GM18907 (cell line): ENCODE results near the gene PLD2.

ENCODE experiments used
- ATAC-seq: cut with Tn5 transposase; IDR thresholded peaks from one replicate; pipeline ENCODE4 v1.9.1; 2021; ENCODE audit warnings: mild to moderate bottlenecking, moderate library complexity; ENCODE audit not compliant: unreplicated experiment

Gene PLD2, protein sequence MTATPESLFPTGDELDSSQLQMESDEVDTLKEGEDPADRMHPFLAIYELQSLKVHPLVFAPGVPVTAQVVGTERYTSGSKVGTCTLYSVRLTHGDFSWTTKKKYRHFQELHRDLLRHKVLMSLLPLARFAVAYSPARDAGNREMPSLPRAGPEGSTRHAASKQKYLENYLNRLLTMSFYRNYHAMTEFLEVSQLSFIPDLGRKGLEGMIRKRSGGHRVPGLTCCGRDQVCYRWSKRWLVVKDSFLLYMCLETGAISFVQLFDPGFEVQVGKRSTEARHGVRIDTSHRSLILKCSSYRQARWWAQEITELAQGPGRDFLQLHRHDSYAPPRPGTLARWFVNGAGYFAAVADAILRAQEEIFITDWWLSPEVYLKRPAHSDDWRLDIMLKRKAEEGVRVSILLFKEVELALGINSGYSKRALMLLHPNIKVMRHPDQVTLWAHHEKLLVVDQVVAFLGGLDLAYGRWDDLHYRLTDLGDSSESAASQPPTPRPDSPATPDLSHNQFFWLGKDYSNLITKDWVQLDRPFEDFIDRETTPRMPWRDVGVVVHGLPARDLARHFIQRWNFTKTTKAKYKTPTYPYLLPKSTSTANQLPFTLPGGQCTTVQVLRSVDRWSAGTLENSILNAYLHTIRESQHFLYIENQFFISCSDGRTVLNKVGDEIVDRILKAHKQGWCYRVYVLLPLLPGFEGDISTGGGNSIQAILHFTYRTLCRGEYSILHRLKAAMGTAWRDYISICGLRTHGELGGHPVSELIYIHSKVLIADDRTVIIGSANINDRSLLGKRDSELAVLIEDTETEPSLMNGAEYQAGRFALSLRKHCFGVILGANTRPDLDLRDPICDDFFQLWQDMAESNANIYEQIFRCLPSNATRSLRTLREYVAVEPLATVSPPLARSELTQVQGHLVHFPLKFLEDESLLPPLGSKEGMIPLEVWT

DNA sequence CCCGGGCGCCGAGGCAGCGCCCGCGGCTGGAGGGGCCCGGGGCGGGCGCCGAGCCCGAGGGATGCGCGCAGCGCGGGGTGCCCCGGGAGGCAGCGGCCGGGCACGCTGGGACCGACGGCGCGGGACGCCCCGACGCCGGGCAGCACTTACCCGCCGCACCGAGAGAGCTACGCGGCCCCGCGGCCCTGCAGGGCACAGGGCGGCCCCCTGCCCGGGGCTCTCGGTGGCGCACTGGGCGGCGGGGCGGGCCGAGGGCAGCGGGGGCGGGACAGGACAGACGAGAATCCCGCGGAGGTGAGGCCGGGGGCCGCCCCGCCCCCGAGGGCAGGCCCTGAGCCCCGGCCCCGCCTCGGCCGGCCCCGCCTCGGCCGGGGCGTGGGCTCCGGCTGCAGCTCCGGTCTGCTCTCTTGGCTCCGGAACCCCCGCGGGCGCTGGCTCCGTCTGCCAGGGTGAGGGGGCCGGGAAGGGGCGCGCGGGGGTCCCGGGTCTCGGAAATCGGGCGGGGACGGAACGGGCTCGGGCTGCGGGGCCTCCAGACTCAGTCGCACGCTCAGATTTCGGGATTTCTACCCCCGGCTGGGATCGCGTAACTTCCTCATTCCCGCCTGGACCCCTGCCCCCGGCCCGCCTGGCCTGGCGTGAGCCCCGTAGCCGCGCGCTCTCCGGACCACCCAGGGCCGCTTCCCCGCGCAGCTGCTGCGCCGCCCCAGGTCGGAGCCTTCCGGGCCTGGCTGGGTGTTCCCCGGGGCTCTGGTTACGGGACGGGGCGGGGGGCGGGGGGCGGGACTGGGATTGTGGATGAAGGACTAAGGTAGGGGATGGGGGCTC, at the start of gene PLD2:
Gene PLD2 (plus strand): TSS at position 376 of the 828 bp plus-strand sequence. CDS start 621 bp downstream, outside the sequence.
- peak; percentile 91 for ATAC-seq

DNA sequence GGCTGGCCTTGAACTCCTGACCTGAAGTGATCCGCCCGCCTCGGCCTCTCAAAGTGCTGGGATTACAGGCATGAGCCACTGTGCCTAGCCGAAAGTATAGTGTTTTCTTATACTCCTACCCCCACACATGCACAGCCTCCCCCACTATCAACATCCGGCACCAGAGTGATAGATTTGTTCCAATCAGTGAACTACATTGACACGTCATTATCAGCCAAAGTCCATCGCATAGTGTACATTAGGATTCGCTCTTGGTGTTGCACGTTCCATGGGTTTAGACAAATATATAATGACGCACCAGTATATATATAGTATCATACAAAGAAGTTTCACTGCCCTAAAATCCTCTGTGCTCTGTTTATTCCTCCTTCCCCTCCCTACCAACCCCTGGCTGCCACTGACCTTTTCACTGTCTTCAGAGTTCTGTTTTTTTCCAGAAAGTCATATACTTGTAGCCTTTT, 47.1 kb upstream of the PLD2 start:
- no peak for ATAC-seq

DNA sequence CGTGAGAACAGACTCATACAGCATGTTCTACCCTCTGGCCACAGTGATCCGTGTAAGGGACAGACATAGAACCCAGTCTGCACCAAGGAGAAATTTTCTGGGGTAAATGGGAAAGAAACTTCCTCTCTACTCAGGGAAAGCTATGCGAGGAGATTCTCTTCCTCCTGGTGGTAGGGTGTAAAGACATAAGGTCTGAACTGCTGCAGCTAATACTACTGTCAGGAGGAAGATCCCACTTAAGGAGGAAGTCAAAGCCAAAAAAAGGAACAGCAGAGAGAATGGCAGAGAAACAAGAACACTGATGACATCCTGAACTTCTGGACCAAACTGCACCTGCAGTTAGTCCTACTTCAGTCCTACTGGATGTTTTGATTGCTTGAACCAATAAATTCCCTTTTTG, 42.4 kb upstream of the PLD2 start:
- no peak for ATAC-seq

DNA sequence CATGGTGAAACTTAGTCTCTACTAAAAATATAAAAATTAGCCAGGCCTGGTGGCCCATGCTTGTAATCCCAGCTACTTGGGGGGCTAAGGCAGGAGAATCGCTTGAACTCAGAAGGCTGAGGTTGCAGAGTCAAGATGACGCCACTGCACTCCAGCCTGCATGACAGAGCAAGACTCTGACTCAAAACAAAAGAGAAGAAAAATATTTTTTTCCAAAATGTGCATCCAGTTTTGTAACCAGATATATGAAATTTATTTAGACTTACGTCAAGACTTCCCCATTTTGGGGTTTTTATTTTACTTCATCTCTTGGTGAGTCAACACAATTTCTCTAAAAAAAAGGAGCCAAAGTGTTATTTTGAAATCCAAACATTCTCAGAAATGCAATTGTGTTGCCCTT, 40.8 kb upstream of the PLD2 start:
- ATAC-seq, result no peak

DNA sequence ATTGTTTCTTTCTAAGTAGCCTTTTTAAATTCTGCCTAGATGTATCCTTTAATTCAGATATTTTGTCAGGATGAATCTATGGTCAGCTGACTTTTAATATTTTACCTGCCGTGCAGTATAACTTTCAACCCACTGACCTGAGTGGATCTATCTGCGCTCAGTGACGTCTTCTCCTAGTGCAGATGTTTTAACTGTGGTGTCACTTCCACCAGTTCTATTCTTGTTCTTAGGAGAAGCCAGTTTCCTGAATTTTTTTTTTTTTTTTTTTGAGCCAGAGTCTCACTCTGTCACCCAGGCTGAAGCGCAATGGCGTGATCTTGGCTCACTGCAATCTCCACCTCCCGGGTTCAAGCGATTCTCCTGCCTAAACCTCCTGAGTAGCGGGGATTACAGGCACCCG, 40.2 kb upstream of the PLD2 start:
- no peak for ATAC-seq

DNA sequence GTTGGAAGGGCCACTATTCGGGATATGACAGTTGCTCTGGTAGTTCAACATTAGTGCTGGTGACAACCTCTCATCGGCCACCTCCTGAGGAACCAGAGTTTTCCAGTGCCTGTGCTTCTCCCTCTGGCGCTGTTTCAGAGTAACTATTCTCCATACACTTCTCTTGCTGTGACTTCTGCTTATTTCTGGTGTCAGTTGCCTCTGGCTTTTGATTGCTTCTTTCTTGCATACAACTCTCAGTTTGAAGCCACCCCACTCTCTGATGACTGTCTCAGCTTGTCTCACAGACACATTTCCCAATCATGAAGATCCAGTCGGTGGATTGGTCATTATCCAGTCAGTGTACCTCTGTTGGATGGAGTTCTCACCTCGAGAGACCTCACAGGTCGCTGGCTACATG, 38.7 kb upstream of the PLD2 start:
- ATAC-seq, result no peak

DNA sequence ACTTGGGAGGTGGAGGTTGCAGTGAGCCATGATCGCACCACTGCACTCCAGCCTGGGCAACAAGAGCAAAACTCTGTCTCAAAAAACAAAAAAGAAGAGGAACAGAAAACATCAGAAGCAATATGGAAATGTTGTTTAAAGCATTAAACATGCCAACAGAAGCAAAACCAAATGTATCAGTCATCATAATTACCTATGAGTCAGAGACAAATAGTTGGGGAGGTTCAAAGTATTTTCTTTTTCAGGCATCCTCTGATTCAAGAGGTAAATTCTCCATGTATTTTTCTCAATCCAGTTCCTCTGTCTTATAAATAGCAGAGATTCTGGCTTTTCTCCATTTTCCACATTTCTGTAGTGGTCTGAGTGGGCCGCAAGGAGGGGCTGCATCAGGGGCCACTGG, 37.3 kb upstream of the PLD2 start:
- no peak for ATAC-seq

DNA sequence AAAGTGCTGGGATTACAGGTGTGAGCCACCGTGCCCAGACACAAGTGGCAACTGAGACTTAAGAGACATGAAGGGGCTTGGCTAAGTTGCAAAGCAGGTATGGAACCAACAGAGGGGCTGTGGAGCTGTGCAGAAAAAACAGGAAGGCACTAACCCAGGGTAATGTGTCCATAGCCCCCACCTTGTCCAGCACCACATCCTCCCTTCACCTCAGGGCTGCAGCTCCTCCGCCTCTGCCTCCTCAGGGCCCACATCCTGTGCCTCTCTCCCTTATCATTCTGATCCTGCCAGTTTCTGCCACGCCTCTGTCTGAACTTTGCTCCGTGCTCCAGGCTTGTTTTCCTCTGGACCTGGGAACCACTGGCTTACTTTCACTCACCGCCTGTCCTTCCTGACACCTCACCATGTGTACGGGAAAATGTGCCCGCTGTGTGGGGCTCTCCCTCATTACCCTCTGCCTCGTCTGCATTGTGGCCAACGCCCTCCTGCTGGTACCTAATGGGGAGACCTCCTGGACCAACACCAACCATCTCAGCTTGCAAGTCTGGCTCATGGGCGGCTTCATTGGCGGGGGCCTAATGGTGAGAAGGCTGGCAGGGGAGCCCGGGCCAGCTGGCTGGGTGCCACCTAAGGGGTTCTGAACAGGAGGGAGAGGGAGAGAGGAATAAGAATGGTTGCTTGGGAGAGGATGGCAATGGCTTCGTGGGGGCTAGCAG, 35.3 kb upstream of the PLD2 start, which contains the start of gene TM4SF5:
Gene TM4SF5 (plus strand): TSS at position 368 of the 716 bp plus-strand sequence. CDS start 37 bp downstream, at position 405.
- no peak for ATAC-seq

DNA sequence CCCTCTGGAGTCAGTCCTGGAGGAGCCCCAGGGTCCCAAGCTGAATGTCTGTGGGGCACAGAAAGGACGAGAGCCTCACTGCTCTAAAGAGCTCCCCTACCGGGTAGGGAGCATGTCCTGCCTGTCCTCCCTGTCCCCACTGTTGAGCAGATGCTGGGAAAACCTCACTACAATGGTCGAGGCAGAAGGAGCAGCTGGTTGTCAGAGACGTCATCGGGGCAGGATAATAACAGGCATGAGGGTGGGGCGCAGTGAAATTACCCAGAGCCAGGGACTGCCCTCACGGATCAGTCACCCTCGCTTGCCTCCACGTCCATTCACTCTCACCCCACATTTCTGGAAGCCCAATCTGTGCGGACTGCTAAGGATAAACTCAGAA, 34.7 kb upstream of the PLD2 start:
- no peak for ATAC-seq

DNA sequence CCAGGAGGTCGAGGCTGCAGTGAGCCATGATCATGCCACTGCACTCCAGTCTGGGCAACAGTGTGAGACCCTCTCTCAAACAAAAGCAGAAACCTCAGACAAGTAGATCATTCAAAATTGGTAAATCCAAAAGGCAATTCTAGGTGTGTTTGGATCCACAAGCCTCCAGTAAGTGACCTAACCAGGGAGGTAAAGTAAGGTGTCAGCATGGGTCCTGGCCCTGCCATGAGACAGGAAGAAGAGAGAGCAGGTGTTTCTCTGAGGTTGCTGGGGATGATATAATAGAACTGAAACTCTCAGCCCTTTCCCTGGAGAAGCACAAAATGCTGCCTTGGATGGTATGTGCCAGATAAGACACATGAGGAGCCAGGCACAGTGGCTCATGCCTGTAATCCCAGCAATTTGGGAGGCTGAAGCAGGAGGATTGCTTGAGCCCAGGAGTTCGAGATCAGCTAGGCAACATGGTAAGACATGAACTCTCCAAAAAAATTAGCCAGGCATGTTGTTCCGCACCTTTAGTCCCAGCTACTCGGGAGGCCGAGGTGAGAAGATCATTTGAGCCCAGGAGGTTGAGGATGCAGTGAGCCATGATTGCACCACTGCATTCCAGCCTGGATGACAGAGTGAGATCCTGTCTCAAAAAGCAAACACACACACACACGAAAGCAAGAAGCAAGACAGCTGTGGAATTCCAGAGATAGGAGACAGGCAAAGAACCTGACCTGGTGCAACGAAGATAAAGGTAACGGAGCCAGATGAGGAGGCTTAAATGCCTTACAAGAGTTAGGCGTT, 28.8 kb upstream of the PLD2 start:
- ATAC-seq, result no peak

DNA sequence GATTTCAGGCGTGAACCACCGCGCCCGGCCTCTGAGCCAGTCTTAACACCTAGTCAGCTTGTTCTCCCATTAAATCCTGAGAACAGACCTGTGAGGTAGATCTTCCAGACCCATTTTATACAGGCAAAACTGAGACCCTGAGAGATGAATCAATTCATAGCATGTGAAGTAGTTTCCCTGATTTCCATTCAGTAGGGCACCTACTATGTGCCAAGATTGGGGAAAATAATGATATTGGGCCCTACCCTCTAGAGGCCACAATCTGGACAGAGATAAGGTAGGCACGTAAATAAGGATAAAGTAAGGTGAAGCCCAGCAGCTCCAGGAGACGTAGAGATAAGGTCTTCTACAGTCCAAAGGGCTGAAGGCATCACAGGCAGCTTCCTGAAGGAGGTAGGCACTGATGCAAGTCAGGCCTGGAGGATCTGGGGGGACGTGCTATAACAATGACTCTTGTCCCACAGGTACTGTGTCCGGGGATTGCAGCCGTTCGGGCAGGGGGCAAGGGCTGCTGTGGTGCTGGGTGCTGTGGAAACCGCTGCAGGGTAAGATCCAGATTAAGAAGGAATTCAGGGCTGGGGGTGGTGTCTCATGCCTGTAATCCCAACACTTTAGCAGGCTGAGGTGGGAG, 26.5 kb upstream of the PLD2 start:
- no peak for ATAC-seq

DNA sequence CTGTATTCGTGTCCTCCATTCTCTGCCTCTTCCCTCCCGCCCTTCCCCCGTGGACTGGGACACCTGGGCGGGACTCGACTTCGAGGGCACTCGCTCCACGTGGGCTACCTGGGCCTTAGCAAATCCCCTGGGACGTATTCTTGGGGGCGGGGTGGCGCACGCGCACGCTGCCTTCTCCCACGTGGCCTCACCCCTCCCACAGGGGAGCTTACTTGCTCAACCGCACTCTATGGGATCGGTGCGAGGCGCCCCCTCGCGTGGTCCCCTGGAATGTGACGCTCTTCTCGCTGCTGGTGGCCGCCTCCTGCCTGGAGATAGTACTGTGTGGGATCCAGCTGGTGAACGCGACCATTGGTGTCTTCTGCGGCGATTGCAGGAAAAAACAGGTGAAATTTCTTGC, 24.3 kb upstream of the PLD2 start:
- no peak for ATAC-seq

DNA sequence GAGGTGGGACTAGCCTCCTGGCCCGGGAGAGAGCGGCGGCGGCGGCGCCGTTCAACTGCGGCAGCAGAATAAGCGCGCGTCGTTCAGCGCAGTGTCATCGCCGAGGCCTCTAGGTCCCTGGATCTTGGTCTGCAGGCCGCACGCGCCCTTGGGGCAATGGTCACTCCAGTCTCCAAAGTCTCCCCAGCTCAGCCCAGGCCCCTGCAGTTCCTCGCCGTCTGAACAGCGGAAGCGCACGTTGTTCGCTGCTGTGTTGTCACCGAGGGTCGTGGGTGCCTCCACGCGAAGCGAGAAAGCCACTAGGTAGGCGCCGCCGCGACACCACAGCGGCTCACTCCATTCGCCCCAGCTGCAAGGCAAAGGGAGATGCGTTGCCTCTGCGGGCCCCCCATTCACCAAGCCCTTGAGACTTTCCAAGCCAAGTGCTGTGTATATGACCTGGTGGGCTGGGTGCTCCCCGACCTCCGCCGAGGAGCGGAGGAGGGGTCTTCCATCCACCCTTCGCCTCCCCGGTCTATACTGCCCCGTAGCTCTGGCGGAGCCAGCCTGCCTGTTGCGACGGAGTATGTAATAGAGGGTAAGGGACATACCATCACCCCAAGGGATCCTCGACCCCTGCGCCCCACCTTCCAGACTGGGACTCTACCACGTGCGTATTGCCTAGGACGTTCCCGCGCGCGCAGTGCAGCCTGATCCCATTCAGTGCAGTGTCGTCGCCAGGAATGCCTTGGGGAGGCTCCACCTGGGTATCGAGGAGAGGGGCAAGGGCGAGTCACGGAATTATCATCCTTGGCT, 21.4 kb upstream of the PLD2 start:
- ATAC-seq, result no peak

DNA sequence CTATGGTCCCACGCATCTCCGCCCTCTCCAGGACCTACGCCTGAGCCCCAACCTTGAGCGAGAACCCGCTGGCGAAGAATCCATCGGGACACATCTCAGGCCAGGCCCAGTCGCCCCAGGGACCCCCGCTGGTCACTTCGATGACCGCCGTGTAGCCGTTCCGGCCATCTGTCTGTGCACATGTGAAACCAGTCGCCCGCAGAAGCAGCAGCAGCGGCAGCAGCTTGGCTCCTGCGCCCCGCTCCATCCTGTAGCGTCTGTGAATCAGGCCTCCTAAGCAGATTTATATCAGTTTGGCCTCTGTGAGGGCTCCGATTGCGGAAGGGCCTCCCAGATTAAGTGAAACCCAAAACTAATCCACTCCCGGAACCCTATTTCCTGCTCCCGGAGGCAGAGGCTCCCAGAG, 20.8 kb upstream of the PLD2 start, which contains the start of gene VMO1:
Gene VMO1 (minus strand): TSS at position 259 of the 406 bp plus-strand sequence. CDS start 12 bp downstream, at position 247.
- ATAC-seq, result no peak

DNA sequence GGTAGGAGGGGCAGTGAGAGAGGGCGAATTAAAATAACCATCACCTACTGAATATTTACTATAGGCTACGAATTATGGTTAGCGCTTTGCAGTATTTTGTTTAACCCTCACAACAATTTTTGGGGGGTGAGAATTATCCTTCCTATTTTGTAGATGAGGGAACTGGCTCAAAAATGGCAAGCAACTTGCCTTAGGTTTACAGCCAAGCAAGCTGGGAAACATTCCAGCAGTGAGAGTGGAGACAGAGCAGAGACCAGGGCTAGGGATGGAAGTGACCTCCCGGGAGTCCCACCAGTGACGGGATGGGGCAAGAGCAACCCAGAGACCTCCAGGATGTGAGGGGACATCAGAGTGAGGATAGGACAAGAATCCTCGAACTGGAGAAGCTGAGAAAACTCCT, 20.4 kb upstream of the PLD2 start:
- no peak for ATAC-seq

DNA sequence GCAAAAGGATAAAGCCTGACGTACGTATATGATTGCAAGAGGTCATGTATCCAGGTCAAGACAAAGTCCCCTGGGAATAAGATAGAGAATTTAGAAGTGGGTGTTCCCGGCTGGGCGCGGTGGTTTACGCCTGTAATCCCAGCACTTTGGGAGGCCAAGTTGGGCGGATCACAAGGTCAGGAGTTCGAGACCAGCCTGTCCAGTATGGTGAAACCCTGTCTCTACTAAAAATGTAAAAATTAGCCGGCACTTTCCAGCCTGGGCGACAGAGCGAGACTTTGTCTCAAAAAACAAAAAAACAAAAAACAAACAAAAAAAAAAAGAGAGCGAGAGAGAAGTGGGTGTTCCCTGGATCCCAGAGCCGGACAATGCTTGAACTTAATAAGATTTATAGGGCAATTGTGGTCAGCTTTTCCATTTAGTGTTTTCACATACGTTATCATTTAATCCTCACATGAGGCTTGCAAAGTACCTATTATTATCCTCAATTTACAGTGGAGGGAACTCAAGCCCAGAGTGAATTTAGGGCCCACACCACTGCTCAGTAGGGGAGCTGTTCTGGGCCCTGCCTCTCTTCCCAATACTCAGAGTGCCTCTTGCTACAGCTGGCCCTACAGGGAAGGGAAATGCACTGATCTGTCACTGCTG, 18.7 kb upstream of the PLD2 start:
- ATAC-seq, result no peak
